HEK293T (cell line): ENCODE data around the gene PAQR7.
A peak's percentile ranks its signal among the peaks of the same experiment; 100 is the strongest.

ENCODE experiments used
- BHLHE40 ChIP-seq: fragments of 450-650 bp; IDR thresholded peaks from 2 replicates; pipeline ENCODE4 v1.6.1; 2016; ENCODE audit warnings: mild to moderate bottlenecking, moderate library complexity, borderline replicate concordance
- ELF4 ChIP-seq: fragments of 450-650 bp; IDR thresholded peaks from 2 replicates; pipeline ENCODE4 v1.6.1; 2017; ENCODE audit warnings: antibody characterized with exemption
- FOXA1 ChIP-seq: fragments of 450-650 bp; IDR thresholded peaks from 2 replicates; pipeline ENCODE4 v1.6.1; 2016; ENCODE audit warnings: mild to moderate bottlenecking
- FOXK2 ChIP-seq: fragments of 450-650 bp; IDR thresholded peaks from 2 replicates; pipeline ENCODE4 v1.6.1; 2016; ENCODE audit warnings: mild to moderate bottlenecking
- HDGF ChIP-seq: fragments of 450-650 bp; IDR thresholded peaks from 2 replicates; pipeline ENCODE4 v1.6.1; 2017; ENCODE audit warnings: antibody characterized with exemption, borderline replicate concordance
- LEF1 ChIP-seq: fragments of 450-650 bp; IDR thresholded peaks from 2 replicates; pipeline ENCODE4 v1.6.1; 2017; ENCODE audit warnings: mild to moderate bottlenecking, borderline replicate concordance
- PKNOX1 ChIP-seq: fragments of 450-650 bp; IDR thresholded peaks from 2 replicates; pipeline ENCODE4 v1.6.1; 2016
- SP1 ChIP-seq: fragments of 450-650 bp; IDR thresholded peaks from 2 replicates; pipeline ENCODE4 v1.6.1; 2017
- SUZ12 ChIP-seq: fragments of 450-650 bp; IDR thresholded peaks from 2 replicates; pipeline ENCODE4 v1.6.1; 2016; ENCODE audit warnings: mild to moderate bottlenecking
- ZNF384 ChIP-seq: fragments of 450-650 bp; IDR thresholded peaks from 2 replicates; pipeline ENCODE4 v1.6.1; 2016

DNA sequence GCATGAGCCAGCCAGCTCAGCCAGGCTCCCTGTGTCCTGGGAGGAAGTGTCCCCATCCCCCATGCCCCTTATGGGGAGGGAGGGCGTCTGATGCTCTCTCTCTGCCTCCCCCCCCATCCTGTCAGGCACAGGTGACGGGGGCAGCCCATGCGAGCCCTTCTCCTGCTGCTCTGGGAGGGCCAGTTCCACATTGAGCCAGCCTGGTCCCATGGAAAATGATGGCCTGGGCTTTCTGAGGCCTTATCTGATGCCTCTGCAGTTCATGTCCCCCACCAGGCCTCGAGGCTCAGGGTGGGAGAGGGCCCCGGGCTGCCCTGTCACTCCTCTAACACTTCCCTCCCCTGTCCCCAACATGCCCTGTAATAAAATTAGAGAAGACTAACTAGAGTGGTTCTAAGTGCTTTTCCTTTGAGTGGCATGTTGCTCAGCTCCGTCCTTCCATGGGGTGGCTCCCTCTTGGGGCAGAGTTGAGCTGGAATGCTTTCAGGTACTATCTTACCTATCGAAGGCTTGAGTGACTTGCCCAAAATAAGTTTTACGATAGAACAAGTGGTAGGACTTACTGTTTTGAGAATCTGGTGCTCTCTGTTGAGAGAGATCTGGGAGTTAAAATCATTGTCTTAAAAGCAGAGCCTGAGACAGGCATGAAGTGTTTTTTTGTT, 57.5 kb downstream of the PAQR7 start:
- peak; percentile 90 for TF ChIP-seq PKNOX1
- no peak for TF ChIP-seq SUZ12
- no peak for TF ChIP-seq FOXA1
- TF ChIP-seq ELF4: no peak
- no peak for TF ChIP-seq LEF1
- TF ChIP-seq BHLHE40: no peak
- no peak for TF ChIP-seq ZNF384
- no peak for TF ChIP-seq SP1
- no peak for TF ChIP-seq HDGF
- no peak for TF ChIP-seq FOXK2
